Fibroblast of peridontal ligament (primary cell): ENCODE results near the gene NLRC5.
"Not testable (repeated sequence)": the region's sequence is repeated elsewhere in the genome, so short reads cannot be mapped to it uniquely, and the experiment has no call there.

Experiments
- DNase-seq: peaks from one replicate; pipeline ENCODE4 v3.0.0-alpha.2; 2010; ENCODE audit errors: extremely low read depth

The NLRC5 gene

GRCh38 chr16:57001026-57001679 is 11.8 kb downstream of the NLRC5 start:
- no peak for DNase-seq

DNA sequence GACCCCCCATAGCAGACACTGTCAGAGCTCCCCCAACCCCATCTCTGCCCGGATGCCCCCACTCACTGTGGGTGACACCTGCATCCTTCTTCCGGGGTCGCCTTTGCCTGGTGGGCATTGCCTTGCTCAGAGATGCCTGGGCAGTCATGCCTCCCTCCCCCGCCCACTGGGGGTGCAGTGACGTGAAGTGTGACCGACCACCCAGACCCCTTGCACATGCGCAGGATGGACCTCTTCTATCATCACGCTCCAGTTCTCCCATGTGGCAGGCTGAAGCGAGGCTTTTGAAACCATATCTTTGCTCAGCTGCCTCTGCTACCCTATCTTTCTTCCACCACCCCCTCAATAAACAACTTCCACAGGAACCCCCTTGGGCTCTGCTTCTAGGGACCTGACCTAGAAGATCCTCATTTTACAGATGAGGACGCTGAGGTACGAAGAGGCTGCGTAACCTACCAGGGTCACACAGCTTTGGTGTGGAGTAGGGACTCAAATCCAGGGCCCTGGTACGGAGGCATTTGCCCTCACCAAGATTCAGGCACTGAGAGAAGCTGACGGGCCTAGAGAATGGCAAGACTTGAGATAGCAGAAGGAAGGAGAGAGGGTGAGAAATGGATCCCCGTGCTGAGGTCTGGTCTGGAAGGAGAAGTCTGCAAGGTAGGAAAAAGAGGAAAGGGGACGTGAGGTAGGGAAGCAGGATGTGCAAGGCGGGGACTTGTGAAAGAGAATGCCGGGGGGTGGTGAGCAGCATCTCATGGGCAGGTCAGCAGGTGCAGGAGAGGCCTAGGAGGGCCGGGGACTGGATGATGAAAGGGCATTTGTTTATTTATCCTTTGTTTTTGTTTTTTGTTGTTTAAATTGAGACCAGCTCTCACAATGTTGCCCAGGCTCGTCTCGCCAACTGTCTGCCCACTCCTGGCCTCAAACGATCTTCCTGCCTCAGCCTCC is 14.4 kb downstream of the NLRC5 start:
- DNase-seq: no peak

- DNase-seq: no peak
Measured at GRCh38 chr16:57004387-57005250, 15.3 kb downstream of the NLRC5 start.

GRCh38 chr16:57005597-57005996 is 16.2 kb downstream of the NLRC5 start:
- not testable (repeated sequence) for DNase-seq

GRCh38 chr16:57007050-57007449 is 17.7 kb downstream of the NLRC5 start:
- no peak for DNase-seq

- DNase-seq: no peak
Measured at GRCh38 chr16:57007530-57007929, 18.2 kb downstream of the NLRC5 start.

DNA sequence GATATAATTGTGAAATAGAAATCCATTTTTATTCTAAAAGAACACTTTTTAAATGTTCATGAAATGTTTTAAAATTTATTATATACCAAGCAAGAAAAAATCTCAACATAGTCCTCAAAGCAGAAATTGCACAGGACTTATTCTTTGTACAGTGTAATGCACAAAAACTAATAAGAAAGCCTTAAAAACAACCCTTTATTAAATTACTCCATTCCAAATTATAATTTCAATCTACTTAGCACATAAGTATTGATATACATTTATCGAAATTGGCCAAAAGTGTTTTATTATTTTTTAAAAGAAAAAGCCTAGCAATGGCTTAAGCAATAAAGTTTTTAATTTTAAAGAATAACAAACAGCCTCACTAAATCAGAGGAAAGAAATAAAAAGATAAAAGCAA is 19.1 kb downstream of the NLRC5 start:
- DNase-seq: no peak

DNA sequence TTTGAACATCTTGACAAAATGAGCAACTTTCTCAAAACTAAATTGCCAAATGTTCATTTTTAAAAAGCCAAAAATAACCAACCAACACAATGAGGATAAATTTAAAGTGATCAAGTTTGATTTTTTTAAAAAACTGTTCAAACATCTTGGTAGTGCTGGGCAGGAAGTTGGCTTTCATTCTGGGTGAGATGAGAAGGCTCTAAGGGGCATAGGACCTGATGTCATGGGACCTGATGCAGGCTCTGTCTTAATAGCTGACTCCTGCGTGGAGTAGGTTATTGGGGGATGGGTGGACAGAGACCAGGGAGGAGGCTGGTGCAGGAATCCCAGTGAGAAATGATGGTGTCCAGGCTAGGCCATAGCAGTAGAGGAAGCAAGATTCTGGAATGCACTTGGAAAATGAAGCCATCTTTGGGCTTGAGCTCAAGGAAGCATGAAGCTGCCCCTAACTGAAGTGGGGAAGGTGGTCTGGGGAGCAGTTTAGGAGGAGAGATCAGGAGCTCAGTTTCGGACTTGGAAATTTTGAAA is 20.4 kb downstream of the NLRC5 start:
- DNase-seq: no peak

GRCh38 chr16:57012353-57012752 is 23.0 kb downstream of the NLRC5 start:
- DNase-seq: no peak

DNA sequence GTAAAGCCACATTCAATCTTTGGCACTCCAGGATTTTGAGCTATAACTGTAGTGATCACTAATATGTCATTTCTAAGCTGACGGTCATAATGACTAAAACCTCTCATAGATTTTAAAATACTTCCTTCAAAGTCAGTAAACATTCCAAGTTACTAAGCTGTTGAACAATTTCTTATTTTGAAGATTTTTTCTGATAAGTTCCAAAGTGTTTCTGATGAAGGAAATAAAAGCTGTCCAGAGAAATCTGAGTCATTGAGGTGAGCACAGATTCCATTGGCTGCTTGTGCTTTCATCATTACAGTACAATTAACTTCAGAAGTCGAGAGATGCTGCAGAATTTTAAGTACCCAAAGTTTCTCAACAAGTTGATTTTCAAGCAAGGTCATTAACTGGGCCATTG is 23.9 kb downstream of the NLRC5 start:
- peak; percentile 45 for DNase-seq

DNA sequence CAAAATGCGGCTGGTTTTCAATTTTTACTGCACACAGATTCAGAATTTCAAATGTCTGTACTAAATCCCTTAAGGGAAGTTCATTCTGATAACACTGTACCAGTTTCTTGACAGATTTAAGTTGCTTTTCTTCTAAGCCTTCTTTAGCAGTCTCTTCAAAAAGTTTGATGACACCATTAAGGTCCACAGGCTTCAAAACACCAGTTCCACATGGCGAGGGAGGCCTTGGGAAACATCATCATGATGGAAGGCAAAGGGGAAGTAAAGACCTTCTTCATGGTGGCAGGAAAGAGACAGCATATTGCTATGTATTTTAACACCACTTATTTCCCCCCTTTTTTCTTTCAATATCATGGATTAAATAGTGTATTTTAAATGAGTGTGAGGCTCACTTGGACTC is 24.5 kb downstream of the NLRC5 start:
- DNase-seq: no peak

DNA sequence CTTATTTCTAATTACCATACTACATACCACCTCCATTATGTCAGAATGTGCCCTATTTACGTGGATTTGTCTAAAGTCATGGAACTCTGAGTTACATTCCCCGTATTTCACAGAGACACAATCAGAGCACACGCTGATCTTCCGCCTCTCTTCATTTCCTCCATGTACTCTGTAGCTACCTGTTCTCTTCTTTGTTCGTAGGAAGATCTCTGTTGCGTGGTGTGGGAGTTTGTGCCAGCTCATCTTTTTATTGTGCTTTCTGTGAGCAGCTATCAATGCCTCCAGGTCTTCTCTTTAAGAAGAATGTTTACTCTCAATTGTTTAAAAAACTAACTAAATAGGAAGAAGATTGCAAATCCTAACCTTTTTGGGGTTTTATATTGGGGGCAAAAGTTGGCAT is 26.9 kb downstream of the NLRC5 start:
- no peak for DNase-seq

DNA sequence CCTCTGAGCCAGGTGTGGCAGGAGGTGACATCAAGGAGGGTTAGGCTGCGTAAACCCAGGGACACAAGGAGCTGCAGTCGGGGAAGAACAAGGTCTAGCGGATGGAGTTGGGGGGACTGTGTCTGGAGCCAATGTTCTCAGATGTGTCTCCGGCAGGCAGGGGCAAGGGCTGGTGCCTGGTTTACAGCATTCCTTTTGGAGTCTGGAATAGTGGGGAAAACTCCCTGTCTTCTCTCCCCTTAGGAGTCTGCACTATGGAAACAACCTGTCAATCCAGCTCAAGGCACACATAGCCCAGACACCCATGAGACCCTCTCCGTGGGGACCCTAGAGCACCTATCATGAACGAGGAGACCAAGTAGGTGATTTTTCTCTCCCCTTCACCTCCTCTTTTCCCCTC is 27.5 kb downstream of the NLRC5 start:
- DNase-seq: no peak

- no peak for DNase-seq
Measured at GRCh38 chr16:57017251-57017650, 27.9 kb downstream of the NLRC5 start.

DNA sequence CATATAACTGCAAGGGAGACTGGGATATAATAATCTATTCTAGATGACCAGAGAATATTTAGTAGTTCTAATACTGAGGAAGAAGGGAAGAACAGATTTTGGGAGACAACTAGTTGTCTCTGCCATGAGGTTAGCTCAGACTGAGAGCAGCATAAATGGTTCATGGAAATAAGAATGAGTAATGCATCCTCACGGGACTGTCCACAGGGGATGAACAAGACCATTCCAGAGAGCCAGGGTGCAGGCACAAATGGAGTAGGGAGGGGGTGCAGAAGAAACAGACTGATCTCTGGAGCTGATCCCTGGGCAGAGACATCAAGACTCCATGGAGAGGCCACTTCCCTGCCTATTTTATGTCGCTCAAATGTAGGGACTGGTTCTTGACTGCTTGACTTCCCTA is 30.4 kb downstream of the NLRC5 start:
- DNase-seq: peak; percentile 25

DNA sequence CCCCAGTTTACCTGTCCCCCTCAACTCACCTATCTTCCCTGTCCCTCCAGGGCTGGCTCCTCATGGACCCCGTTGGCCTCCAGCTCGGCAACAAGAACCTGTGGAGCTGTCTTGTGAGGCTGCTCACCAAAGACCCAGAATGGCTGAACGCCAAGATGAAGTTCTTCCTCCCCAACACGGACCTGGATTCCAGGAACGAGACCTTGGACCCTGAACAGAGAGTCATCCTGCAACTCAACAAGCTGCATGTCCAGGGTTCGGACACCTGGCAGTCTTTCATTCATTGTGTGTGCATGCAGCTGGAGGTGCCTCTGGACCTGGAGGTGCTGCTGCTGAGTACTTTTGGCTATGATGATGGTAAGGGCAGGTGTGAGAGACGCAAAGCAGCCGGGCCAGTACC is 31.3 kb downstream of the NLRC5 start:
- no peak for DNase-seq

DNA sequence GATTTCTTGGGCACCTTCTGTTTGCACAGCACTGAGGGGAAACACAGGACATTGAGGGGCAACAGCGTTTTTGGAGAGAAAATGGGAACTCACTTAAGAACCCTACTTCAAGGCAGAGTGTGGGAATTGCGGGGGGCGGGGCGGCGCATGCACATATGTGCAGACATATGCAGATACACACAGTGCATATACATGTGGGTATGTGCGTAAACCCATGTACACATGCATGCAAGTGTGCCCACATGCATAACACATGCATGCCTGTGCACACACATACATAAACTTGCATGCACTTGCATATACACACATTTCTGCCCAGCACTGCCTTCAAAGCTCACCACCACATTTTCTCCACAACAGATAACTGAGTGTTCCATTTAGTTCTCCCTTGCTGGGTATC is 32.4 kb downstream of the NLRC5 start:
- DNase-seq: no peak

DNA sequence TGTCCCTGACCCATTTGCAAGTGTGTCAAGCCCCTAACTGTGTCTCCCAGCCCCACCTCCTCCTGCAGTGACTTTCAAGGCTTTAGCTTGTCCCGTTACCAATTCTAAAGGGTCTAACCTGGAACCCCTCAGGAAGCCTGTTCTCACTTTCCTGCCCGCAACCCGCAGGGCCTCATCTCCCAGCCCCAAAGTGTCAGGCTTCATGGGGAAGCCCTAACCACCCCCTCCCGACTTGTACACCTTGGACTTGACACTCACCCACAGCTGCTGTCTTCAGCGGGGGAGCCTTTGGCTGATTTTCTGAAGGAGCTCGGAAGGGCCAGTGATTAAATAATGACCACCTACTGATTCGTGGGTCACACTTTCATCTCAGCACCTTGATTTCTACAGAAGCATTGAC is 33.1 kb downstream of the NLRC5 start:
- DNase-seq: no peak

- no peak for DNase-seq
Measured at GRCh38 chr16:57023541-57024249, 34.3 kb downstream of the NLRC5 start.

GRCh38 chr16:57024894-57025680 is 35.7 kb downstream of the NLRC5 start:
- DNase-seq: no peak
